Measurements from ENCODE around the gene PAQR8. TPM values are rescaled to one million over a fixed set of nuclear protein-coding genes. Genes with fewer than 3 reads are reported as not detected.

Gene PAQR8
- total RNA-seq, 6 experiments from 2014 or later, result 2.8 to 3.8 (median 3.1) TPM

DNA sequence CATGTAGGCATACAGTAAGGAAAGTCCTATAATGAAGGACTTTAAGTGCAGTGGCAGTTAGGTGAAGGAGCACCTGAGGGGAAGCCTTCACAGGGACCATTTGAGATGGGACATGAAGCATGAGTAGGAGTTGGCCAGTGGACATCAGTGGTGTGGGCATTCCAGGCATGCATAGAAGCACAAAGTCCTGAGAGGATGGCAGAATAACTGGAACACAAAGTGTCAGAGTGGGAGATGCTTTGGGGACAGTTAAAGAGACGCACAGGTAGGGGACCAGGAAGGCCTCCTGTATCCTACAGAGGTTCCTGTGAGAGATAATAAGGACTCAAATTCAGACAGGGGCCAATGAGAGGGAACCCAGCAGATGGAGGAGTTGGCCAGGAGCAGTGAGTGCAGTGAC, 31.8 kb downstream of the PAQR8 start:
- Mint-ChIP-seq H3K9me3 (no peaks in the 10 kb centered on the region), H3K36me3 (ENCODE audit: low read depth) (peaks cover 5% of the 10 kb centered on the region; the same call in 1 of the 2 replicates), H3K4me1 (ENCODE audit: low read depth) (peaks cover 63% of the 10 kb centered on the region), H3K27ac (no peak overlapping the region), H3K4me3 (no peak overlapping the region), H3K27me3 (ENCODE audit: insufficient read depth) (peaks cover 5% of the 10 kb centered on the region; the same call in 1 of the 2 replicates)
- no peak for TF ChIP-seq CTCF (IDR thresholded peaks at IDR 0.05)
- no peak for DNase-seq

DNA sequence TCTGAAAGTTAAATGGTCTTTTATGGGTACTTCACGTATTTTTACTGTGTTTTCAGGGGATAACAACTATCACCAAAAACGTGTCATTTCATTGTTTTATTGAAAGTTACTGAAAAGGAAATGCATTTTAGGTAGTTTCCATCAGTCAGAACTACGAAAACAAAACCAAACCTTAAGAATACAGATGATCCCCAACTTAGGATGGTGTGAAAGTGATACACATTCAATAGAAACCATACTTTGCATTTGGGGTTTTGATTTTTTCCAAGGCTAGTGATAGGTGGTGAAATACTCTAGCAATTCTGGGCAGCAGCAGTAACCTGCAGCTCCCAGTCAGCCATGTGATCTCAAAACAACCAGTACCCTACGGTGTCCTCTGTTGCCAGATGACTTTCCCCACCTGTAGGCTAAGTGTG, 32.3 kb downstream of the PAQR8 start:
- H3K27ac Mint-ChIP-seq, result no peak overlapping the region
- H3K36me3 Mint-ChIP-seq (ENCODE audit: low read depth), result peaks cover 5% of the 10 kb centered on the region; the same call in 1 of the 2 replicates
- H3K9me3 Mint-ChIP-seq, result no peaks in the 10 kb centered on the region
- H3K27me3 Mint-ChIP-seq (ENCODE audit: insufficient read depth), result peaks cover 5% of the 10 kb centered on the region; the same call in 1 of the 2 replicates
- H3K4me3 Mint-ChIP-seq, result no peak overlapping the region
- peaks cover 62% of the 10 kb centered on the region for H3K4me1 Mint-ChIP-seq (ENCODE audit: low read depth)
- DNase-seq, result no peak
- TF ChIP-seq CTCF (IDR thresholded peaks at IDR 0.05), result no peak

DNA sequence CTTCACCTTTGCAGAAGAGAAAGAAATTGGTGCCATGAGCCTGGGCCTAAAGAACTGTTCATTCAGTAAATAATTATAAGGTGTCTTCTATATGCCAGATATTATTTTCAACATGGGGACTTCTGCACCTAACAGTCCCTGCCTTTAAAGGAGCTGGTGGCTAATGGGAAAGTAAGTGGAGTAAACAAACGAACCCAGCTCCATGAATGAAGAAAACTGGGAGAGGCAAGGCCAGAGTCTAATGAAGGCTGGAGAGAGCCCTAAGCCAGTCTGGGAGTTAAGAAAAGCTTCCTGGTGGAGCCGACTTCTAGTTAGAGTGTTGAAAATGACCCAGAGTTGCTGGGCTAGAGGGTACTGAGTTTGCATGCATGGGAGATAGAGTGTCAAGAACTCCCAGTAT, 34.0 kb downstream of the PAQR8 start:
- DNase-seq, result no peak
- Mint-ChIP-seq H3K4me3 (no peak overlapping the region), H3K9me3 (no peaks in the 10 kb centered on the region), H3K27ac (no peak overlapping the region), H3K4me1 (ENCODE audit: low read depth) (peaks cover 55% of the 10 kb centered on the region), H3K27me3 (ENCODE audit: insufficient read depth) (peaks cover 5% of the 10 kb centered on the region; the same call in 1 of the 2 replicates), H3K36me3 (ENCODE audit: low read depth) (peaks cover 5% of the 10 kb centered on the region; the same call in 1 of the 2 replicates)
- no peak for TF ChIP-seq CTCF (IDR thresholded peaks at IDR 0.05)

- Mint-ChIP-seq H3K4me1 (ENCODE audit: low read depth) (peaks cover 26% of the 10 kb centered on the region), H3K36me3 (ENCODE audit: low read depth) (no peaks in the 10 kb centered on the region), H3K27me3 (ENCODE audit: insufficient read depth) (no peaks in the 10 kb centered on the region; the same call in 1 of the 2 replicates), H3K4me3 (no peak overlapping the region; the same call in 1 of the 2 replicates), H3K9me3 (no peaks in the 10 kb centered on the region), H3K27ac (peak overlapping the region; percentile 33; the same call in 1 of the 2 replicates)
- DNase-seq, result peak; percentile 49
- peak; percentile 90 for TF ChIP-seq CTCF (IDR thresholded peaks at IDR 0.05)
Observed at GRCh38 chr6:52399511-52400312, 37.8 kb downstream of the PAQR8 start.

- Mint-ChIP-seq H3K36me3 (ENCODE audit: low read depth) (no peaks in the 10 kb centered on the region), H3K4me1 (ENCODE audit: low read depth) (peaks cover 26% of the 10 kb centered on the region), H3K27me3 (ENCODE audit: insufficient read depth) (no peaks in the 10 kb centered on the region; the same call in 1 of the 2 replicates), H3K9me3 (no peaks in the 10 kb centered on the region), H3K27ac (0 out of 2 replicates have a peak overlapping the region, but pooled peaks have one; percentile 27), H3K4me3 (no peak overlapping the region)
- no peak for DNase-seq
- TF ChIP-seq CTCF (IDR thresholded peaks at IDR 0.05), result no peak
Observed at GRCh38 chr6:52400313-52401041, 38.5 kb downstream of the PAQR8 start.

Data from HFFc6 (cell line).